HepG2 (cell line): ENCODE data around the gene IFNA2. TPM values are rescaled to one million over a fixed set of nuclear protein-coding genes. Genes with fewer than 3 reads are reported as not detected.
A peak's percentile ranks its signal among the peaks of the same experiment; 100 is the strongest.

ENCODE experiments used
- CAMTA2 ChIP-seq: sonication (generic); formaldehyde crosslinking; IDR thresholded peaks from 2 replicates; pipeline ENCODE4 v1.4.0; 2020; ENCODE audit warnings: mild to moderate bottlenecking, missing genetic modification reagents, borderline replicate concordance
- DR1 ChIP-seq: sonication (generic); formaldehyde crosslinking; IDR thresholded peaks from 2 replicates; pipeline ENCODE4 v1.8.0; 2021; ENCODE audit warnings: mild to moderate bottlenecking, missing genetic modification reagents, inconsistent platforms
- FOXC1 ChIP-seq: sonication (generic); formaldehyde crosslinking; IDR thresholded peaks from 2 replicates; pipeline ENCODE4 v1.8.0; 2022; ENCODE audit warnings: mild to moderate bottlenecking, missing genetic modification reagents, borderline replicate concordance
- MTA3 ChIP-seq: sonication (generic); formaldehyde crosslinking; IDR thresholded peaks from 2 replicates; pipeline ENCODE4 v1.4.0; 2020; ENCODE audit warnings: missing genetic modification reagents
- MZF1 ChIP-seq: sonication (generic); formaldehyde crosslinking; IDR thresholded peaks from 2 replicates; pipeline ENCODE4 v1.8.1; 2023; ENCODE audit warnings: mild to moderate bottlenecking, missing genetic modification reagents, borderline replicate concordance
- REXO4 ChIP-seq: sonication (generic); formaldehyde crosslinking; IDR thresholded peaks from 2 replicates; pipeline ENCODE4 v1.8.0; 2022; ENCODE audit warnings: missing genetic modification reagents, mild to moderate bottlenecking, borderline replicate concordance
- SETDB1 ChIP-seq: sonication (generic); formaldehyde crosslinking; IDR thresholded peaks from 2 replicates; pipeline ENCODE4 v1.5.1; 2020; ENCODE audit warnings: missing genetic modification reagents, mild to moderate bottlenecking, borderline replicate concordance
- TBL1XR1 ChIP-seq: fragments of 150-350 bp; IDR thresholded peaks from 2 replicates; pipeline ENCODE4 v1.6.1; 2014; ENCODE audit warnings: borderline replicate concordance, low read length; ENCODE audit not compliant: partially characterized antibody
- ZBTB4 ChIP-seq: sonication (generic); formaldehyde crosslinking; IDR thresholded peaks from 2 replicates; pipeline ENCODE4 v1.4.0; 2020; ENCODE audit warnings: missing genetic modification reagents, mild to moderate bottlenecking, borderline replicate concordance
- ZBTB40 ChIP-seq, 2 experiments: fragments of 450-650 bp in 1 of 2; sonication (generic) in 1 of 2; formaldehyde crosslinking in 1 of 2; IDR thresholded peaks; 2 replicates each; pipeline versions ENCODE4 v1.6.1 to v1.8.0; 2016 to 2022; ENCODE audit warnings: antibody characterized with exemption in 1 of 2, mild to moderate bottlenecking in 1 of 2, missing genetic modification reagents in 1 of 2
- ZFYVE20 ChIP-seq: sonication (generic); formaldehyde crosslinking; IDR thresholded peaks from 2 replicates; pipeline ENCODE4 v1.8.0; 2023; ENCODE audit warnings: low read depth, mild to moderate bottlenecking, moderate library complexity, missing genetic modification reagents, borderline replicate concordance
- ZNF768 ChIP-seq: sonication (generic); formaldehyde crosslinking; IDR thresholded peaks from 2 replicates; pipeline ENCODE4 v1.4.0; 2020; ENCODE audit warnings: missing genetic modification reagents
- ZNF777 ChIP-seq: sonication (generic); formaldehyde crosslinking; IDR thresholded peaks from 2 replicates; pipeline ENCODE4 v1.4.0; 2020; ENCODE audit warnings: missing genetic modification reagents
- ZNF878 ChIP-seq: sonication (generic); formaldehyde crosslinking; IDR thresholded peaks from 2 replicates; pipeline ENCODE4 v1.8.1; 2023; ENCODE audit warnings: mild to moderate bottlenecking, missing genetic modification reagents, moderate library complexity
- polyA plus RNA-seq, 8 experiments: library from polyadenylated mRNA; depleted of rRNA in 3 of 8; stranded (reverse) in 7 of 8; unstranded in 1 of 8; fragments of >200 nt; fragmentation: Illumina TruSeq in 4 of 8; extraction: Trizol in 4 of 8; gene quantifications; 2 replicates each; pipeline versions ENCODE4 v1.2.1 to v1.2.3, GENCODE V29; 2011 to 2016; ENCODE audit warnings: low read depth in 4 of 8, missing spikeins in 1 of 8, mixed read lengths in 1 of 8; ENCODE audit not compliant: insufficient read depth in 1 of 8
- total RNA-seq, 5 experiments: library from RNA; depleted of rRNA; stranded (reverse); fragments of >200 nt; fragmentation: Illumina TruSeq; extraction: Trizol; gene quantifications; 2 replicates each; pipeline ENCODE4 v1.2.3, GENCODE V29; 2016; ENCODE audit warnings: low read depth in 1 of 5

The IFNA2 gene
- total and polyA plus RNA-seq, 2 of the 13 experiments (the other 11 are each of a cell fraction or from before 2014, with no cell fraction given) = not detected

GRCh38 chr9:21334701-21335632, 50.2 kb downstream of the IFNA2 start, which contains the start of gene KLHL9 (continued):
- TF ChIP-seq ZBTB40 (IDR thresholded peaks at IDR 0.05) (no peak), ZBTB40 (CRISPR knock-in tag; IDR thresholded peaks at IDR 0.05) (0 out of 2 replicates have a peak, but pooled peaks have one; percentile 47), SETDB1 (no peak), ZNF768 (peak; percentile 83), FOXC1 (CRISPR knock-in tag) (no peak; the same call in 1 of the 2 replicates), ZBTB4 (CRISPR knock-in tag) (0 out of 2 replicates have a peak, but pooled peaks have one; percentile 24), TBL1XR1 (no peak), CAMTA2 (CRISPR knock-in tag) (peak; percentile 71; the same call in 1 of the 2 replicates), REXO4 (no peak), ZFYVE20 (CRISPR knock-in tag) (no peak), MZF1 (CRISPR knock-in tag) (no peak), MTA3 (CRISPR knock-in tag) (no peak), ZNF878 (0 out of 2 replicates have a peak, but pooled peaks have one; percentile 21), ZNF777 (CRISPR knock-in tag) (no peak), DR1 (peak; percentile 86)
